HepG2 (cell line): ENCODE results near the gene ENG. TPM values are rescaled to one million over a fixed set of nuclear protein-coding genes. Genes with fewer than 3 reads are reported as not detected.

Experiments
- ATAC-seq: fragments of 200-7000 bp; cut with Tn5 transposase; 3 replicates; pipeline ENCODE4 v1.9.1; 2020; ENCODE audit warnings: mild to moderate bottlenecking, moderate library complexity
- BruUV-seq: library from RNA; stranded (reverse); fragments of 400-500 nt; replicated peaks from 2 replicates; lab custom pipeline; 2021; lab: Mats Ljungman, UMichigan
- CTCF ChIA-PET: fragments of 300-600 bp; formaldehyde crosslinking; extraction: SDS; loops from one replicate; lab custom pipeline; 2021; ENCODE audit warnings: low total read pairs, inconsistent platforms, low intra/inter-chr PET ratio; lab: Yijun Ruan, JAX
- POLR2A ChIA-PET: fragments of 350-600 bp; sonication (Branson Sonifier 250); formaldehyde crosslinking; loops from one replicate; lab custom pipeline; 2020; ENCODE audit warnings: antibody characterized with exemption, inconsistent platforms; lab: Yijun Ruan, JAX
- DNase-seq: peaks from one replicate; pipeline ENCODE4 v3.0.0-alpha.2; 2015; ENCODE audit warnings: low spot score
- FAIRE-seq: peaks from 3 replicates; lab custom pipeline; 2011; peaks lifted over from hg19 to GRCh38; lab: Jason Lieb, UNC
- H2AFZ ChIP-seq: one replicate; pipeline ENCODE4 v1.6.1; 2011; ENCODE audit warnings: low read length, inconsistent platforms
- H3K27ac ChIP-seq: fragments of 300-600 bp; 3 replicates; pipeline ENCODE4 v1.8.0; 2011; ENCODE audit warnings: mixed run types, mild to moderate bottlenecking, mixed read lengths, low read length, inconsistent platforms; ENCODE audit not compliant: insufficient read depth; ENCODE audit errors: extremely low read length
- H3K27me3 ChIP-seq, 2 experiments: fragments of 200-600 bp in 1 of 2; 2 replicates in 1 of 2; 3 replicates in 1 of 2; pipeline versions ENCODE4 v1.6.0 to v1.8.0; 2011; ENCODE audit warnings: low read length in 2 of 2, mild to moderate bottlenecking in 2 of 2, moderate library complexity in 2 of 2, inconsistent platforms in 1 of 2; ENCODE audit not compliant: insufficient read depth in 2 of 2, control insufficient read depth in 1 of 2
- H3K36me3 ChIP-seq, 2 experiments: fragments of 200-600 bp in 1 of 2; replicated peaks in 1 of 2; 2 replicates in 1 of 2; 3 replicates in 1 of 2; pipeline versions ENCODE4 v1.5.1 to v1.8.0; 2011; ENCODE audit warnings: low read length in 2 of 2, inconsistent platforms in 1 of 2; ENCODE audit not compliant: insufficient read depth in 2 of 2, control insufficient read depth in 1 of 2
- H3K4me1 ChIP-seq: 2 replicates; pipeline ENCODE4 v1.5.1; 2012; ENCODE audit warnings: low read length, inconsistent platforms; ENCODE audit not compliant: insufficient read depth
- H3K4me2 ChIP-seq: 2 replicates; pipeline ENCODE4 v1.6.0; 2011; ENCODE audit warnings: low read depth, low read length, inconsistent platforms
- H3K4me3 ChIP-seq, 3 experiments: fragments of 200-600 bp in 1 of 3; sonication (generic), shearing (Covaris generic) in 1 of 3; replicated peaks in 1 of 3; 2 replicates each; pipeline ENCODE4 v1.5.1; 2011 to 2016; ENCODE audit warnings: low read length in 3 of 3, inconsistent platforms in 2 of 3, low read depth in 2 of 3, mild to moderate bottlenecking in 2 of 3, control low read depth in 1 of 3, mixed read lengths in 1 of 3; ENCODE audit not compliant: insufficient read depth in 1 of 3
- H3K79me2 ChIP-seq: one replicate; pipeline ENCODE4 v1.6.1; 2011; ENCODE audit warnings: low read length, inconsistent platforms; ENCODE audit not compliant: insufficient read depth
- H3K9ac ChIP-seq: 2 replicates; pipeline ENCODE4 v1.6.0; 2011; ENCODE audit warnings: mild to moderate bottlenecking, low read depth, low read length, inconsistent platforms; ENCODE audit not compliant: insufficient read depth
- H3K9me3 ChIP-seq: 2 replicates; pipeline ENCODE4 v1.5.1; 2012; ENCODE audit warnings: mild to moderate bottlenecking, low read length
- H4K20me1 ChIP-seq: 2 replicates; pipeline ENCODE4 v1.6.0; 2011; ENCODE audit warnings: inconsistent platforms, mild to moderate bottlenecking, low read length, moderate library complexity; ENCODE audit not compliant: insufficient read depth
- AGO2 ChIP-seq: fragments of 200-400 bp; formaldehyde crosslinking; optimal IDR thresholded peaks from 2 replicates; pipeline ENCODE3; 2017; ENCODE audit warnings: mild to moderate bottlenecking, low read depth, low read length, moderate library complexity
- POLR2G ChIP-seq: fragments of 200-400 bp; formaldehyde crosslinking; IDR thresholded peaks from 2 replicates; pipeline ENCODE4 v1.6.1; 2018; ENCODE audit warnings: mild to moderate bottlenecking, low read depth, low read length, moderate library complexity
- SALL1 ChIP-seq: sonication (generic); formaldehyde crosslinking; IDR thresholded peaks from 2 replicates; pipeline ENCODE4 v1.8.0; 2022; ENCODE audit warnings: mild to moderate bottlenecking, missing genetic modification reagents
- ZC3H13 ChIP-seq: sonication (generic); formaldehyde crosslinking; IDR thresholded peaks from 2 replicates; pipeline ENCODE4 v1.8.1; 2023; ENCODE audit warnings: mild to moderate bottlenecking, missing genetic modification reagents, moderate library complexity
- ZKSCAN5 ChIP-seq: sonication (generic); formaldehyde crosslinking; IDR thresholded peaks from 2 replicates; pipeline ENCODE4 v1.5.1; 2020; ENCODE audit warnings: mild to moderate bottlenecking, missing genetic modification reagents
- ZNF124 ChIP-seq: sonication (generic); formaldehyde crosslinking; IDR thresholded peaks from 2 replicates; pipeline ENCODE4 v1.4.0; 2020; ENCODE audit warnings: missing genetic modification reagents
- ZNF33A ChIP-seq: sonication (generic); formaldehyde crosslinking; IDR thresholded peaks from 2 replicates; pipeline ENCODE4 v1.5.1; 2020; ENCODE audit warnings: missing genetic modification reagents, mild to moderate bottlenecking, moderate library complexity, borderline replicate concordance
- WGBS: methylation state at CpG from one replicate; pipeline ENCODE4 v1.1.6; 2017; ENCODE audit warnings: low lambda C conversion rate; 5-methylcytosine and 5-hydroxymethylcytosine counted together
- in situ Hi-C: cut with HindIII; loops from 2 replicates; pipeline ENCODE4 v1.10.0; 2017; ENCODE audit warnings: low pct_unique_long_range_greater_than_20kb; ENCODE audit not compliant: extremely low pct_ligation_motif_present
- intact Hi-C: fragments of 100-400 bp; cut with micrococcal nuclease; formaldehyde crosslinking; loops from one replicate; pipeline ENCODE4 v1.10.0; 2022; ENCODE audit not compliant: unreplicated experiment
- polyA plus RNA-seq, 8 experiments: library from polyadenylated mRNA; depleted of rRNA in 3 of 8; stranded (reverse) in 7 of 8; unstranded in 1 of 8; fragments of >200 nt; fragmentation: Illumina TruSeq in 4 of 8; extraction: Trizol in 4 of 8; gene quantifications; 2 replicates each; pipeline versions ENCODE4 v1.2.1 to v1.2.3, GENCODE V29; 2011 to 2016; ENCODE audit warnings: low read depth in 4 of 8, missing spikeins in 1 of 8, mixed read lengths in 1 of 8; ENCODE audit not compliant: insufficient read depth in 1 of 8
- total RNA-seq, 5 experiments: library from RNA; depleted of rRNA; stranded (reverse); fragments of >200 nt; fragmentation: Illumina TruSeq; extraction: Trizol; gene quantifications; 2 replicates each; pipeline ENCODE4 v1.2.3, GENCODE V29; 2016; ENCODE audit warnings: low read depth in 1 of 5
- TF ChIP-seq, protein P1 (sequence below), 2 experiments: fragments of 450-650 bp in 1 of 2; sonication (generic) in 1 of 2; formaldehyde crosslinking in 1 of 2; IDR thresholded peaks; 2 replicates each; pipeline versions ENCODE4 v1.6.1 to v1.8.0; 2016 to 2022; ENCODE audit warnings: antibody characterized with exemption in 1 of 2, mild to moderate bottlenecking in 1 of 2, missing genetic modification reagents in 1 of 2
- TF ChIP-seq, protein P2 (sequence below): sonication (generic); formaldehyde crosslinking; IDR thresholded peaks from 2 replicates; pipeline ENCODE4 v1.8.1; 2023; ENCODE audit warnings: mild to moderate bottlenecking, moderate library complexity, missing genetic modification reagents
- TF ChIP-seq, protein P3 (sequence below): sonication (generic); formaldehyde crosslinking; IDR thresholded peaks from 2 replicates; pipeline ENCODE4 v1.4.0; 2020; ENCODE audit warnings: missing genetic modification reagents

Gene ENG
- total and polyA plus RNA-seq, 2 of the 13 experiments (the other 11 are each of a cell fraction or from before 2014, with no cell fraction given) = 0.02 to 1.1 TPM

DNA sequence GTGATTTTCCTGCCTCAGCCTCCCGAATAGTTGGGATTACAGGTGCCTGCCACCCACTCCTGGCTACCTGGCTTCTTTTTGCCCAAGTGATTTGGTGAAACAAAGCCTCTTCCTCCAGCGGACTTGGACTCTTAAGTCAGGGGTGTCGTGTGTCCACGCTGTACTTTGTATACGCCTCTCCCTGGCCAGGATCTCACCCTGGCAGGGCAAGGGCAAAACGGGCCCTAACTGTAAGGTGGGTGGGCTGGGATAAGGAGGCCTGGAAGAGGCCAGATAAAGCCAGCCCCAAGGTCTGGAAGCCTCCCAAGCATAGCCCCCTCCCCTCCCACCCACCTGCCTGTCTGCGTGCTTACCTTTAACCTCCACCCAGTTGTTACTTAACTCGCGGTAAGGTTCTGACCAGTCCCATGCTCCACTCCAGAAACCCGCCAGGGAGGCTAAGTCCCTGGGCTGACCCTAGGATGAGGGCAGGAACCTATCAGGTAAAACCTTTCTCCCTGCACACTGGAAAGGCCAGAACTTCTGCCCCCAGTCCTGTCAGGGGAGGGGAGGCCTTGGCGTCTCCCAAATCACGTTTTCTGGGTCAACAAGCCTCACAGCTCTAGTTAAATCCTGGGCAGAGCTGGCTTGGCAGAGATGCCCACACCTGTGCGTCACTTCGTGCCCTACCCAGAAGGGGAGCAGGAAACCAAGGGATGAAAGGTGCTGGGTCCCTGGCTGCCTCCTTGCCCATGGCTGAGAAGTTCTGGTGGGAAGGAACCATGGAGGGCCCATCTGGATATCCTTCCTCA is 60.3 kb downstream of the ENG start:
- no peaks in the 10 kb centered on the region for H3K27me3 ChIP-seq
- ChIA-PET POLR2A (no interaction called here), CTCF (no interaction called here)
- H3K4me2 ChIP-seq = no peak overlapping the region
- peaks cover 5% of the 10 kb centered on the region; the same call in 1 of the 2 replicates for H4K20me1 ChIP-seq
- FAIRE-seq (no peak), DNase-seq (no peak), ATAC-seq (no peak; the same call in 2 of the 3 replicates)
- no peaks in the 10 kb centered on the region for H3K9me3 ChIP-seq
- H3K27ac ChIP-seq = no peak overlapping the region
- no peak overlapping the region for H3K4me3 ChIP-seq
- no peak overlapping the region for H2AFZ ChIP-seq
- WGBS = 71% methylated on average over 9 of the region's 14 CpGs
- H3K9ac ChIP-seq = no peak overlapping the region
- in situ Hi-C loops (no loop called here), intact Hi-C loops (no loop called here)
- peaks cover 55% of the 10 kb centered on the region for H3K4me1 ChIP-seq
- no TSS peak for BruUV-seq
- no peaks in the 10 kb centered on the region for H3K79me2 ChIP-seq
- H3K36me3 ChIP-seq = peaks cover 5 to 19% of the 10 kb centered on the region in 2 experiments; a peak in 4 of 5 replicates
- TF ChIP-seq ZKSCAN5 (CRISPR knock-in tag) (no peak), AGO2 (peak; percentile 68), SALL1 (CRISPR knock-in tag) (0 out of 2 replicates have a peak, but pooled peaks have one; percentile 16), POLR2G (peak; percentile 70), ZNF33A (CRISPR knock-in tag) (no peak), ZNF124 (CRISPR knock-in tag) (no peak), ZC3H13 (CRISPR knock-in tag) (0 out of 2 replicates have a peak, but pooled peaks have one; percentile 38)
- TF ChIP-seq, protein P1, sequence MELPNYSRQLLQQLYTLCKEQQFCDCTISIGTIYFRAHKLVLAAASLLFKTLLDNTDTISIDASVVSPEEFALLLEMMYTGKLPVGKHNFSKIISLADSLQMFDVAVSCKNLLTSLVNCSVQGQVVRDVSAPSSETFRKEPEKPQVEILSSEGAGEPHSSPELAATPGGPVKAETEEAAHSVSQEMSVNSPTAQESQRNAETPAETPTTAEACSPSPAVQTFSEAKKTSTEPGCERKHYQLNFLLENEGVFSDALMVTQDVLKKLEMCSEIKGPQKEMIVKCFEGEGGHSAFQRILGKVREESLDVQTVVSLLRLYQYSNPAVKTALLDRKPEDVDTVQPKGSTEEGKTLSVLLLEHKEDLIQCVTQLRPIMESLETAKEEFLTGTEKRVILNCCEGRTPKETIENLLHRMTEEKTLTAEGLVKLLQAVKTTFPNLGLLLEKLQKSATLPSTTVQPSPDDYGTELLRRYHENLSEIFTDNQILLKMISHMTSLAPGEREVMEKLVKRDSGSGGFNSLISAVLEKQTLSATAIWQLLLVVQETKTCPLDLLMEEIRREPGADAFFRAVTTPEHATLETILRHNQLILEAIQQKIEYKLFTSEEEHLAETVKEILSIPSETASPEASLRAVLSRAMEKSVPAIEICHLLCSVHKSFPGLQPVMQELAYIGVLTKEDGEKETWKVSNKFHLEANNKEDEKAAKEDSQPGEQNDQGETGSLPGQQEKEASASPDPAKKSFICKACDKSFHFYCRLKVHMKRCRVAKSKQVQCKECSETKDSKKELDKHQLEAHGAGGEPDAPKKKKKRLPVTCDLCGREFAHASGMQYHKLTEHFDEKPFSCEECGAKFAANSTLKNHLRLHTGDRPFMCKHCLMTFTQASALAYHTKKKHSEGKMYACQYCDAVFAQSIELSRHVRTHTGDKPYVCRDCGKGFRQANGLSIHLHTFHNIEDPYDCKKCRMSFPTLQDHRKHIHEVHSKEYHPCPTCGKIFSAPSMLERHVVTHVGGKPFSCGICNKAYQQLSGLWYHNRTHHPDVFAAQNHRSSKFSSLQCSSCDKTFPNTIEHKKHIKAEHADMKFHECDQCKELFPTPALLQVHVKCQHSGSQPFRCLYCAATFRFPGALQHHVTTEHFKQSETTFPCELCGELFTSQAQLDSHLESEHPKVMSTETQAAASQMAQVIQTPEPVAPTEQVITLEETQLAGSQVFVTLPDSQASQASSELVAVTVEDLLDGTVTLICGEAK (IDR thresholded peaks at IDR 0.05) = no peak
- TF ChIP-seq, protein P1 (CRISPR knock-in tag; IDR thresholded peaks at IDR 0.05) = no peak
- TF ChIP-seq, protein P2, sequence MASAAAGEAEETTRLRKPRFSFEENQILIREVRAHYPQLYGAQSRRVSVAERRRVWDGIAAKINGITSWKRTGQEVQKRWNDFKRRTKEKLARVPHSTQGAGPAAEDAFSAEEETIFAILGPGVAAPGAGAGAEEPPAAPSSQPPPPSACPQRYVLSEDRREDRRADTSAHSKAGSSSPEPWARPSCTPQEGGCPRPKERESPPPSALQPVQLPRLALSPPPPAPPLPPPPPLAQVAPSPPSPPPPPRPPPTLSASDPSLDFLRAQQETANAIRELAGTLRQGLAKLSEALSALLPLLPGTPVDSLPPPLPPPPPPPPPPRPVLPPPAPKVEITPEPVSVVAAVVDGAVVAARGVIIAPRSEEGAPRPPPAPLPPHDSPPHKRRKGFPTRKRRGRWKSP (CRISPR knock-in tag) = no peak
- TF ChIP-seq, protein P3, sequence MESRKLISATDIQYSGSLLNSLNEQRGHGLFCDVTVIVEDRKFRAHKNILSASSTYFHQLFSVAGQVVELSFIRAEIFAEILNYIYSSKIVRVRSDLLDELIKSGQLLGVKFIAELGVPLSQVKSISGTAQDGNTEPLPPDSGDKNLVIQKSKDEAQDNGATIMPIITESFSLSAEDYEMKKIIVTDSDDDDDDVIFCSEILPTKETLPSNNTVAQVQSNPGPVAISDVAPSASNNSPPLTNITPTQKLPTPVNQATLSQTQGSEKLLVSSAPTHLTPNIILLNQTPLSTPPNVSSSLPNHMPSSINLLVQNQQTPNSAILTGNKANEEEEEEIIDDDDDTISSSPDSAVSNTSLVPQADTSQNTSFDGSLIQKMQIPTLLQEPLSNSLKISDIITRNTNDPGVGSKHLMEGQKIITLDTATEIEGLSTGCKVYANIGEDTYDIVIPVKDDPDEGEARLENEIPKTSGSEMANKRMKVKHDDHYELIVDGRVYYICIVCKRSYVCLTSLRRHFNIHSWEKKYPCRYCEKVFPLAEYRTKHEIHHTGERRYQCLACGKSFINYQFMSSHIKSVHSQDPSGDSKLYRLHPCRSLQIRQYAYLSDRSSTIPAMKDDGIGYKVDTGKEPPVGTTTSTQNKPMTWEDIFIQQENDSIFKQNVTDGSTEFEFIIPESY (CRISPR knock-in tag) = peak; percentile 92
